ENCODE measurements around the gene PKMYT1.

The PKMYT1 gene

GRCh38 chr16:3013491-3013951 is 33.3 kb upstream of the PKMYT1 start:
- no peak overlapping the region for H3K9ac ChIP-seq (ENCODE audit: low read length)
- no peak overlapping the region for H3K4me2 ChIP-seq (ENCODE audit: low read depth, low read length, poor library complexity, severe bottlenecking)
- no peaks in the 10 kb centered on the region for H4K20me1 ChIP-seq (ENCODE audit: low read depth, low read length)
- H3K27me3 ChIP-seq (ENCODE audit: low read length) = no peaks in the 10 kb centered on the region
- H3K4me3 ChIP-seq (ENCODE audit: insufficient read depth, low read length, poor library complexity, severe bottlenecking) = no peak overlapping the region
- no peak overlapping the region for H2AFZ ChIP-seq (ENCODE audit: low read depth, low read length, severe bottlenecking)
- H3K36me3 ChIP-seq (ENCODE audit: low read length) = no peaks in the 10 kb centered on the region
- no peaks in the 10 kb centered on the region for H3K9me3 ChIP-seq (ENCODE audit: insufficient read depth, low read length)
- TF ChIP-seq EZH2phosphoT487 (conservative IDR thresholded peaks at IDR 0.05; ENCODE audit: low read length) = no peak
- TF ChIP-seq CTCF (IDR thresholded peaks at IDR 0.05; ENCODE audit: insufficient read depth, low read length, poor library complexity, severe bottlenecking) = no peak
- no peaks in the 10 kb centered on the region for H3K79me2 ChIP-seq (ENCODE audit: insufficient read depth, low read length)
- no peak overlapping the region for H3K27ac ChIP-seq (ENCODE audit: low read depth, low read length)
- no peaks in the 10 kb centered on the region for H3F3A ChIP-seq (ENCODE audit: insufficient read depth)
- H3K9me2 ChIP-seq (replicated peaks; ENCODE audit: insufficient read depth, low read length) = no peaks in the 10 kb centered on the region

DNA sequence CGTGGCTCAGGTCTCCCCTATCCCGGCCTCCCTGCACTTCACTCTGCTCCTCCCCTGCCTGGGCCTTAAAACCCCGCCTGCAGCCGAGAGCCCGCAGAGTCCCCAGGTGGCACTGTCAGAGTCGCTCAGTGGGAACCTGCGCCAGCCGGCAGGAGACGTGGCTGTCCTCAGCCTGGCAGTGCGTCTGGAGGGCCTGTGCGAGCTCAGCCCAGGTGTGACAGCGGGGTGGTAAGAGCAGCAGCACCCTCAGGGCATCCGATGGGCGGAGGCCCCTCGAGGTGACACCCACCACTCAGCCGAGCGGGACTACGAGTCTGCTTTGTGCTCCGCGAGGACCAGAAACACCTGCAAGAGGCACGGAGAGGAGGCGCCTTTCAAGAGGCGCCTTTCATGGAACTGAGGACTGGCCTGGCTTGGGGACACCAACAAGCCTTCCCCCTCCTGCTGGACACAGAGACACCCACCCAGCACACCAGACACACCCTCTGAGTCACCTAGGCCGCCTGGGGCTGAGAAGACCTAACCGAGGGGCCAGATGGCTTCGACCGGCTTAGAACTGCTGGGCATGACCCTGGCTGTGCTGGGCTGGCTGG is 32.7 kb upstream of the PKMYT1 start, which contains the start of gene CLDN9:
Gene CLDN9, plus strand, starts transcription at position 96 of the 593 bp plus-strand sequence. Its CDS starts 440 bp downstream, at position 536.
- Histone ChIP-seq H3K9me3 (ENCODE audit: insufficient read depth, low read length) (no peaks in the 10 kb centered on the region), H3K79me2 (ENCODE audit: insufficient read depth, low read length) (no peaks in the 10 kb centered on the region), H3K36me3 (ENCODE audit: low read length) (no peaks in the 10 kb centered on the region), H3K27ac (ENCODE audit: low read depth, low read length) (no peak within 1 kb of the TSS), H3K4me3 (ENCODE audit: insufficient read depth, low read length, poor library complexity, severe bottlenecking) (no peak within 1 kb of the TSS), H2AFZ (ENCODE audit: low read depth, low read length, severe bottlenecking) (no peak within 1 kb of the TSS), H4K20me1 (ENCODE audit: low read depth, low read length) (no peaks in the 10 kb centered on the region), H3K9ac (ENCODE audit: low read length) (no peak within 1 kb of the TSS), H3K9me2 (replicated peaks; ENCODE audit: insufficient read depth, low read length) (no peaks in the 10 kb centered on the region), H3K4me2 (ENCODE audit: low read depth, low read length, poor library complexity, severe bottlenecking) (no peak within 1 kb of the TSS), H3F3A (ENCODE audit: insufficient read depth) (no peaks in the 10 kb centered on the region), H3K27me3 (ENCODE audit: low read length) (no peaks in the 10 kb centered on the region)
- no peak for TF ChIP-seq EZH2phosphoT487 (conservative IDR thresholded peaks at IDR 0.05; ENCODE audit: low read length)
- no peak for TF ChIP-seq CTCF (IDR thresholded peaks at IDR 0.05; ENCODE audit: insufficient read depth, low read length, poor library complexity, severe bottlenecking)

DNA sequence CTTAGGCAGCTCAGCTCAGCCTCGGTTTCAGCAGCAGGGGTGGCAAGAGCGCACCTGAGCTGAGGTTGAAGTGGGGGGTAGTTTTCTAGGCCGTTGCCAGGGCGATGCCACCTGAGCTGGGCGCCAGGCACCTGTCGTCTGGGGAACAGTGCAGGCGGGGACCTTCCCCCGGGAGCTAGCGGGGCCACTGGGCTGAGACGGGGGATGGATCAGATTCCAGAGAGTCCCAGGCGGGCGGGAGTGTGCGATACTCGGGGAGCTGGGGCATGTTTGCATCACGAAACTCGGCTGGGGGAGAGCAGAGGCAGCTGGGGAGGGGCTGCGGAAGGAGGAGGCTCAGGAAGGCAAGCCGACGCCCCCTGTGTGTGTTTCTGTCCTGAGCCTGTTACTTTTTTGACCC is 32.0 kb upstream of the PKMYT1 start:
- Histone ChIP-seq H2AFZ (ENCODE audit: low read depth, low read length, severe bottlenecking) (no peak overlapping the region), H3F3A (ENCODE audit: insufficient read depth) (no peaks in the 10 kb centered on the region), H3K79me2 (ENCODE audit: insufficient read depth, low read length) (no peaks in the 10 kb centered on the region), H3K36me3 (ENCODE audit: low read length) (no peaks in the 10 kb centered on the region), H3K9me3 (ENCODE audit: insufficient read depth, low read length) (no peaks in the 10 kb centered on the region), H3K4me3 (ENCODE audit: insufficient read depth, low read length, poor library complexity, severe bottlenecking) (no peak overlapping the region), H3K9me2 (replicated peaks; ENCODE audit: insufficient read depth, low read length) (no peaks in the 10 kb centered on the region), H3K9ac (ENCODE audit: low read length) (no peak overlapping the region), H3K27ac (ENCODE audit: low read depth, low read length) (no peak overlapping the region), H3K4me2 (ENCODE audit: low read depth, low read length, poor library complexity, severe bottlenecking) (no peak overlapping the region), H3K27me3 (ENCODE audit: low read length) (no peaks in the 10 kb centered on the region), H4K20me1 (ENCODE audit: low read depth, low read length) (no peaks in the 10 kb centered on the region)
- TF ChIP-seq EZH2phosphoT487 (conservative IDR thresholded peaks at IDR 0.05; ENCODE audit: low read length) (no peak), CTCF (IDR thresholded peaks at IDR 0.05; ENCODE audit: insufficient read depth, low read length, poor library complexity, severe bottlenecking) (no peak)
